H1 (cell line): Measurements from ENCODE around the gene ASGR1.
A peak's percentile ranks its signal among the peaks of the same experiment; 100 is the strongest.

Experiments
- CTCF ChIP-seq, 3 experiments: IDR thresholded peaks; 1 replicate in 2 of 3; 2 replicates in 1 of 3; pipeline versions ENCODE4 v1.5.1 to v1.6.1; 2011; ENCODE audit warnings: low read length in 3 of 3, mild to moderate bottlenecking in 3 of 3, inconsistent platforms in 2 of 3, low read depth in 1 of 3, moderate library complexity in 1 of 3; ENCODE audit not compliant: insufficient read depth in 1 of 3; ENCODE audit errors: control extremely low read depth in 1 of 3
- EP300 ChIP-seq, 2 experiments: IDR thresholded peaks; 1 replicate in 1 of 2; 2 replicates in 1 of 2; pipeline ENCODE4 v1.6.1; 2011 to 2012; ENCODE audit warnings: low read depth in 2 of 2, low read length in 2 of 2, mild to moderate bottlenecking in 2 of 2, borderline replicate concordance in 1 of 2, inconsistent platforms in 1 of 2, moderate library complexity in 1 of 2
- HDAC6 ChIP-seq: IDR thresholded peaks from one replicate; pipeline ENCODE4 v1.7.1; 2012; ENCODE audit warnings: low read depth, mild to moderate bottlenecking, inconsistent platforms, low read length, moderate library complexity
- JUND ChIP-seq: IDR thresholded peaks from 2 replicates; pipeline ENCODE4 v1.6.1; 2011; ENCODE audit warnings: mild to moderate bottlenecking, improper control_type of control experiment, low read length
- POLR2A ChIP-seq, 2 experiments: IDR thresholded peaks; 1 replicate in 1 of 2; 2 replicates in 1 of 2; pipeline ENCODE4 v1.6.1; 2011; ENCODE audit warnings: low read depth in 2 of 2, low read length in 2 of 2, mild to moderate bottlenecking in 2 of 2; ENCODE audit errors: control extremely low read depth in 1 of 2
- RNF2 ChIP-seq: fragments of 200-900, 300-1000 bp; sonication (generic); IDR thresholded peaks from 2 replicates; pipeline ENCODE4 v1.7.1; 2016; ENCODE audit warnings: borderline replicate concordance, low read depth, mild to moderate bottlenecking, antibody characterized with exemption, low read length; ENCODE audit not compliant: poor library complexity, severe bottlenecking; ENCODE audit errors: missing control alignments
- TEAD4 ChIP-seq: IDR thresholded peaks from 2 replicates; pipeline ENCODE4 v1.6.1; 2012; ENCODE audit warnings: low read depth, low read length, inconsistent platforms, mixed read lengths

- TF ChIP-seq EP300 (IDR thresholded peaks at IDR 0.05; ENCODE audit: borderline replicate concordance in 1 of 2, low read depth in 2 of 2, low read length in 2 of 2), result no peak
- TF ChIP-seq CTCF (IDR thresholded peaks at IDR 0.05; ENCODE audit: control extremely low read depth in 1 of 3, insufficient read depth in 1 of 3, low read depth in 1 of 3, low read length in 3 of 3), result no peak
- TF ChIP-seq POLR2A (IDR thresholded peaks at IDR 0.05; ENCODE audit: control extremely low read depth in 1 of 2, low read depth in 2 of 2, low read length in 2 of 2), result no peak
- no peak for TF ChIP-seq HDAC6
- TF ChIP-seq RNF2, result no peak
- no peak for TF ChIP-seq TEAD4
- peak; percentile 61; the same call in 1 of the 2 replicates for TF ChIP-seq JUND
Measured at GRCh38 chr17:7177954-7178477, 1.2 kb downstream of the ASGR1 start.
